D721Med (cell line): ENCODE results near the gene AXL.

Source experiments
- DNase-seq: peaks from one replicate; pipeline ENCODE4 v3.0.0; 2011; ENCODE audit warnings: low spot score; ENCODE audit not compliant: insufficient read length
- FAIRE-seq: peaks from 2 replicates; lab custom pipeline; 2011; peaks lifted over from hg19 to GRCh38; lab: Jason Lieb, UNC
- TF ChIP-seq, protein P1 (sequence below): IDR thresholded peaks from 2 replicates; pipeline ENCODE4 v1.5.1; 2012; ENCODE audit warnings: mild to moderate bottlenecking, control low read depth; ENCODE audit not compliant: insufficient read depth; ENCODE audit errors: missing control alignments

AXL gene

DNA sequence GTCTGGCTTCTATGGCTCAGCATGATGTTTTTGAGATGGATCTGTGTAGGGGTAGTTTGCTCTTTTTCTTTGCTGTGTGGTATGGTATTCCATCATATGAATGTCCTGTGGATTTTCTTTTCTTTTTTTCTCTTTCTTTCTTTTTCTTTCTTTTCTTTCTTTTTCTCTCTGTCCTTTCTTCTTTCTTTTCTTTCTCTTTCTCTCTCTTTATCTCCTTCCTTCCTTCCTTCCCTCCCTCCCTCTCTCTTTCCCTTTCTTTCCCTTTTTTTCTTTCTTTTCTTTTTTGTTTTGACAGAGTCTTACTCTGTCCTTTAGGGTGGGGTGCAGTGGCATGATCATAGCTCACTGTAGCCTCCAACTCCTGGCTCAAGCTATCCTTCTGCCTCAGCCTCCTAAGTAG, 36.1 kb downstream of the AXL start:
- TF ChIP-seq, protein P1, sequence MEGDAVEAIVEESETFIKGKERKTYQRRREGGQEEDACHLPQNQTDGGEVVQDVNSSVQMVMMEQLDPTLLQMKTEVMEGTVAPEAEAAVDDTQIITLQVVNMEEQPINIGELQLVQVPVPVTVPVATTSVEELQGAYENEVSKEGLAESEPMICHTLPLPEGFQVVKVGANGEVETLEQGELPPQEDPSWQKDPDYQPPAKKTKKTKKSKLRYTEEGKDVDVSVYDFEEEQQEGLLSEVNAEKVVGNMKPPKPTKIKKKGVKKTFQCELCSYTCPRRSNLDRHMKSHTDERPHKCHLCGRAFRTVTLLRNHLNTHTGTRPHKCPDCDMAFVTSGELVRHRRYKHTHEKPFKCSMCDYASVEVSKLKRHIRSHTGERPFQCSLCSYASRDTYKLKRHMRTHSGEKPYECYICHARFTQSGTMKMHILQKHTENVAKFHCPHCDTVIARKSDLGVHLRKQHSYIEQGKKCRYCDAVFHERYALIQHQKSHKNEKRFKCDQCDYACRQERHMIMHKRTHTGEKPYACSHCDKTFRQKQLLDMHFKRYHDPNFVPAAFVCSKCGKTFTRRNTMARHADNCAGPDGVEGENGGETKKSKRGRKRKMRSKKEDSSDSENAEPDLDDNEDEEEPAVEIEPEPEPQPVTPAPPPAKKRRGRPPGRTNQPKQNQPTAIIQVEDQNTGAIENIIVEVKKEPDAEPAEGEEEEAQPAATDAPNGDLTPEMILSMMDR = no peak
- DNase-seq = no peak
- no peak for FAIRE-seq

DNA sequence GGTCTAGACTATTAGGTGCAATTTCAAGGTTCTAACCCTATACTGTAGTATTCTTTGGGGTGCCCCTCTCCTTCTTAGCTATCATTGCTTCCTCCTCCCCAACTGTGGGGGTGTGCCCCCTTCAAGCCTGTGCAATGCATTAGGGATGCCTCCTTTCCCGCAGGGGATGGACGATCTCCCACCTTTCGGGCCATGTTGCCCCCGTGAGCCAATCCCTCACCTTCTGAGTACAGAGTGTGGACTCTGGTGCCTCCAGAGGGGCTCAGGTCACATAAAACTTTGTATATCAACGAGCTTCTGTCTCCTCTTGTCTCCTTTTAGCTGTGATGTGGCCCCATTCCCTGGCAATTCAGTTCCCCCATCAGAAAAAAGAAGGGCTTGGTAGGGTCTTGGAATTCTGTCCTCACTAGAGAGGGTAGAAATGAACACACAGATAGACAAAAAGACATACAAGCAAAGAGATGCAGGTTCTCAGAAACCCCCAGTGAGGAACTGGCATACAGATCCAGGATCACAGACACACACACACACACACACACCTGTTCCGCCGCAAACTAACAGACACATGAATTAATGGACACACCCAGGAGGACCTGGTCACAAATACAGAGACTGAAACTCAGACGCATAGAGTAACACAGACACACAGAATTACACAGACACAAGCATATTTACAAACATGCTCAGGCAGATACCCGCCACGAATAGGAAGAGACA, 42.6 kb downstream of the AXL start:
- DNase-seq (no peak), FAIRE-seq (no peak)
- TF ChIP-seq, protein P1 = no peak

DNA sequence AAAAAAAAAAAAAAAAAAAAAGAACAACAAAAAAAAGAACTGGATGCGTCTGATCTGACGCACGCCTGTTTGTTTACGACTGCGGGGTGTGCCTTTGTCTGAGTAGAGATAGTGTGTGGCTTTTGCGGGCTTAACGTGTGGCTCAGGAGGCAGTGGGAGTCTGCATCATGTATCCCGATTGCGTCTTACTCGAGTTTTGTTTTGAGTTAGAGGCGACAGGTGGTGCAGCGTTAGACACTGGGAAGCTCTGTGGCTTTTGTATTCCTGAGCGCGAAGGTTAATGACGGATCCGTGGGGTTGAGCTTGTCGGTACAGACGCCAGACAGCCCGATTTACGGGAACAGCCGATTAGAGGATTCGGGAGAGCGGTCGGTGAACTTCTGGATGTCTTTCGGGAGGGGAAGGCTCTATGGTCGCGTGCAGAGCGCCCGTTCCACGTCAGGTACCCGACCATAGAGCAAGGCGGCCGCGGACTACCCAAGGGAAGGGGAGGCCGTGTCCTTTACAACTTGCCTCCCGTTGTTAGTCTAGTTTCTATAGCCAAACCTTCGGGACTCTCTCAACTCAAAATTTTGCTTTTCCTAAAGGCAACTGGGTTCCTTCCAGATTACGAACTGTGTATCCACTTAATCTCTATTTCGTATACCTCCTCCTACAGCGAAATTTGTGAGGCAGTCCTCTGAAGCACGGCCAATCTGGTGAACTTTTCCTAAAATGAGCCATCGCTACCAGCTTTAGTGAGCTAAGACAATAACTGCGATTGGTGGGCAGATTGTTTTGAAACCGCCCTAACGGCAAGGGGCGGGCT, 44.2 kb downstream of the AXL start:
- DNase-seq (no peak), FAIRE-seq (no peak)
- TF ChIP-seq, protein P1 = no peak

DNA sequence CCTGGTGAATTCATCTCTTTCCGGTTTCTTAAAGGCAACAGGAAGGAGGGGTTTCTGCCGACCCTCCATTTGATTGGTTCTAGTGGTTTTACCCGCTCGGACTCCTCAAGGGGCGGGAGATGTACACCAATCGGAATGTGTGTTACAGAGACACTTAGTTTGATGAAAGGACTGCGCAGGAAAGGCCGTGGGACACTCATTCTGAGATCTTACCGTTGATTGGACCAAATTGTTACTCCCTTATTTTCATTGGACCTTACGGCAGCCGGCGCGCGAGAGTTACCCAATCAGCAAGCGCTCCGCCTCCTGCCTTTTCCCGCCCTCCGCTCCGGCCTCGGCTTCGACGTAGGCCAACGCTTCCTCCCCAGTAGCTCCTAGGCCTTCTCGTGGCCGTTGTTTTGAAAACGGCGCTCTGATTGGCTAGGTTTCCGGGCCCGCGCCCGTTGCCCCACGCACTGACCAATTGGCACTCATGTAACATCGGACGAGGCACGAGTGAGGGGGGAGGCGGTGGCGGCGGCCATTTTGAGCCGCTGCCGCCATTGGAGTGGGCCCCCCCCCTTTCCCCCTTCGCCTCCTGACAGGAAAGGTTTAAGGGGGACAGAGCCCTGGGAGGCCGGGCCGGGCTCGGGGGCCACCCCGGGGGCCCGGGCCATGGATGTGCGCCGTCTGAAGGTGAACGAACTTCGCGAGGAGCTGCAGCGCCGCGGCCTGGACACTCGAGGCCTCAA, 45.0 kb downstream of the AXL start, which contains the start of gene HNRNPUL1:
HNRNPUL1 (plus strand) TSS at position 523 of the 731 bp plus-strand sequence; CDS start at position 655, 132 bp downstream.
- DNase-seq (peak; percentile 92), FAIRE-seq (peak; percentile 87)
- TF ChIP-seq, protein P1 = no peak

DNA sequence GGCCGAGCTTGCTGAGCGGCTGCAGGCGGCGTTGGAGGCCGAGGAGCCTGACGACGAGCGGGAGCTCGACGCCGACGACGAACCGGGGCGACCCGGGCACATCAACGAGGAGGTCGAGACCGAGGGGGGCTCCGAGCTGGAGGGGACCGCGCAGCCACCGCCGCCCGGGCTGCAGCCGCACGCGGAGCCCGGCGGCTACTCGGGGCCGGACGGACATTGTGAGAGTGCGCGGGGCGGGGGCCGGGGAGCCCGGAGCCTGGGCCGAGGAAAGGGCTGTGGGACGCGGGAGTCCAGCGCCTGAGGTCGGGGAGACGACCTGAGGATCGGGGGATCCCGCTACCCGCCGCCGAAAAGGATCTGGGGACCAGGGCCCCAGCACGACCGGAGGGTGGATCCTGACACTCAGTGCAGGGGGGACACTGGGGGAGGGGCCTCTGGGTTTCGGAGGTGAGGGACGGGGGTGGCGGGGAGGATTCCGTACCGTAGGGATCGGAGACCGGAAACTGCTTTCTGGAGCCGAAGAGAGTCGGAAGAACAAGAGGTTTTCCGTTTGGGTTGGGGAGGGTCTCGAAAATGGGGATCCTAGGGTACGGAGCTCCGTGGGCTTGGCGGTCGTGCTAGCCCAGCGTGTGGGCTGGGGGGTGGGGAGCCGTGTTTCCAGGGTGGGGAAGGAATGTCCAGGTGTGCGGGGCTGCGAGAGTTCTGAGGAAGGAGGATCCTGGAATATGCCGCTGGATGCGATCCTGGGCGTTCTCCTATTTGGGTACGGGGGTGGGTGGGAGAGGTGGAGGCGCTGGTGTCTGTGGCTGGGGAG, 45.8 kb downstream of the AXL start:
- TF ChIP-seq, protein P1 = no peak
- DNase-seq (no peak), FAIRE-seq (no peak)

DNA sequence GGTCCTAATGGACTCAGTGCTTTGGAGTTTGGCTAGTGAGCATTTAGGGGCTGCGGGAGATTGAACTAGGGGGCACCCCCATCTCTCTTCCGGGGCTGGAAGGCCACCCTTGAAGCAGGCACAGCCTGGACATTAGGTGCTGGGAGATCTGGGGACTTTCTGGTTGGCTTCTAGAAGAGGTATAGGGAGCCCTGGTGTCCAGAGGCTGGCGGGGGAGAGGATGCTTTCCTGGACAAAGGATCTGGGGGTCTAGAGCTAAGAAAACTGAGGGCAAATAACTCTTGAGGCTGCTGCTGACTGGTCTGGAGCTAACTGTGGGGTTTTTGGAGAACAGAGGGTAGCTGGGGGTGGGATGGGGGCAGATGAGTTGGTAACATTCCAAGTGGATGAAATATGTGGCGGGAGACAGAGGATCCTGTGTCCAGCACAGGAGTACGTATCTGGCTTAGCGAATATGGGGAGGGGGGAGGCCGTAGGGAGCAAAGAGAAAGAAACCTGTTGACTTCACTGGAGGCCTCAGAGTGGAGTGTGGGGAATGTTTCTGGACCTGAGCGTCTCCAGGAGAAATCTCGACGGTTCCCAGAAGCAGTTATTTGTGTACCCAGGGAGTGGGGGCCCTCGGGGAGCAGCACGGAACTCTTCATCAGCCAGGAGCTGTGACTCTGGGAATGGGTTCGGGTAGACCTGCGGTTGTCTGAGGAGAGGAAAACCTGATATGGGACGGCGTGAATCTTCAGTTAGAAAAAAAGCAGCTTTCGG, 46.6 kb downstream of the AXL start:
- TF ChIP-seq, protein P1 = no peak
- FAIRE-seq = no peak
- DNase-seq = no peak
